PFSK-1 (cell line): ENCODE measurements around the gene PADI1.

Source experiments
- POLR2AphosphoS5 ChIP-seq: IDR thresholded peaks from 2 replicates; pipeline ENCODE4 v1.6.1; 2012; ENCODE audit warnings: low read depth, mild to moderate bottlenecking, control low read depth, low read length, moderate library complexity
- REST ChIP-seq, 2 experiments: IDR thresholded peaks; 2 replicates each; pipeline versions ENCODE4 v1.6.1 to v1.8.0; 2011 to 2012; ENCODE audit warnings: low read depth in 2 of 2, low read length in 2 of 2, control low read depth in 1 of 2, inconsistent platforms in 1 of 2, mild to moderate bottlenecking in 1 of 2, moderate library complexity in 1 of 2; ENCODE audit not compliant: insufficient read depth in 1 of 2

GRCh38 chr1:17161137-17161740 lies 43.7 kb upstream of the PADI1 start:
- no peak for TF ChIP-seq REST (IDR thresholded peaks at IDR 0.05; ENCODE audit: insufficient read depth in 1 of 2, low read depth in 2 of 2, low read length in 2 of 2)
- TF ChIP-seq POLR2AphosphoS5 = no peak
